ENCODE measurements around the gene PPP1R15B.
A peak's percentile ranks its signal among the peaks of the same experiment; 100 is the strongest.

PPP1R15B gene

GRCh38 chr1:204361781-204362180, 49.8 kb downstream of the PPP1R15B start:
- no peak for DNase-seq

GRCh38 chr1:204361341-204361771, 50.3 kb downstream of the PPP1R15B start:
- peak; percentile 72 for DNase-seq

GRCh38 chr1:204360314-204360713, 51.3 kb downstream of the PPP1R15B start:
- peak; percentile 60 for DNase-seq

DNA sequence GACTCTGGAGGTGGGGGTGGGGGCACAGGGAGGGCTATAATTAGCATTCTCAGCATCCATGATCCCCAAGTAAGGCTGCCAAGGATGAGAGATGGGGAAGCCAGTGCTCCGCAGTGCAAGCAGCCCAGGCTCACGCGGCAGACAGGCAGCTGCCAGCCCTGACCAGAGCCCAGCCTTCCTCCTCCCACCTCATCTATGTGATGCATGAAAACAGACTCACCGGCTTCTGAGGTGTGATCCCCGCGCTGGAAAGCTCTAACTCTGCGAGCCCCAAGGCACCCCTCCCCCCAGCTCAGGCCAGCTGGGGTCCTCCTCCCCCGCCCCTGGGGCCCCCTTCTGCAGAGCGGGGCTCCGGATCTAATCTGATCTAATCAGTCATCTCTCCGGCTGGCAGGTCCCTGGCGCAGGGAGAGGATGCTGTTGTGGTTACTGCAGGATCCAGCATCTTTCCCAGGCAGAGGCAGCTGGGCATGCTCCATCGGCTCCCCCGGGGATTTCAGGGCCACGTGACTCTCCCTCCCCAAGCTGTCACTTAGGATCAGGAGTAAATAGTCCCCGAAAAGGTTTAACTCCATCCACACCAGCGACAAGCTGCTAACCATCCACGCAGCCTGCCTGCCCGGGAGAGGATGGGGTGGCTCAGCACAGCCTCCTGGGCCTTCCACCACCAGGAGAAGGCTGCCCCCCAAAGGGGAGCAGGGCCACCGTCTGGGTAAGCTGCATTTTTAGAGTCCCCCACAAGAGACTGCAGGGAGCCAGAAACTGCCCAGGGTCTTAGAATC, 52.0 kb downstream of the PPP1R15B start, which contains the start of gene PLEKHA6:
Gene PLEKHA6 (minus strand): TSS at position 456 of the 782 bp plus-strand sequence. CDS start 86,202 bp downstream, outside the sequence.
- peak; percentile 64 for DNase-seq

DNA sequence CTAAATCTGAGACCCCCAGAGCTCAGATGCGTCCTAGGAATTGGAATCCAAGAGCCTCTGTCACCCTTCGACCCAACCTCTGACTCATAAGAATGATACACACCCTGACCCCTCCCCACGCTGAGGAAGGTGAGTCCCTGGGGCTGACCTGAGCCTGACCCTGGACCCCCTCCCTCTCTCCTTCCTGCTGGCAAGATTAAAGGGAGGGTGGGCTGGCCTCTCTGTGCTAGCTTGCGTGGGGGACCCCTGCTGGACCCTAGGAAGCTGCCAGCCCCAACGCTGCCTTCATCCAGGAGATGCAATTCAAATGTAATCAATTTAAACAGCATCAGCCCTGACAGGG, 52.5 kb downstream of the PPP1R15B start:
- no peak for DNase-seq

DNA sequence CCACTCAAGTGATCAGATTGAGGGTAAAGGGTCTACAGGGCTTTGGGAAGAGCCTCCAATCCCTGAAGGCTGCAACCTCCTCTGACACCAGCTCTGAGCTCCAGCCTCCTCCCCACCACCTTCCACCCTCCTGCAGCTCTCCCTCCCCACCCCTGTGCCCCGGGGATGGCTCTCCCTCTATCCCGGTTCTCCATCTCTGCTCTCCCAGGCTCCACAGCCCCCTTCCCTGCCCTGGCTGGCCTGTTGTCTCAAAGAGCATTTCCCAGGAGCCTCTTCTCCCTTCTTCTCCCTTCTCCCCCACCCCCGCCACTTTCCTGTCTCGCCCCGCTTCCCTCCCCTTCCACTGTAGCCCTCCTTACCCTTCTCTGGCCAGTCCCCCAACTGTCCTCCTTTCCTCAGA, 53.0 kb downstream of the PPP1R15B start:
- no peak for DNase-seq

- DNase-seq = no peak
Observed at GRCh38 chr1:204357551-204358490, 53.8 kb downstream of the PPP1R15B start.

DNA sequence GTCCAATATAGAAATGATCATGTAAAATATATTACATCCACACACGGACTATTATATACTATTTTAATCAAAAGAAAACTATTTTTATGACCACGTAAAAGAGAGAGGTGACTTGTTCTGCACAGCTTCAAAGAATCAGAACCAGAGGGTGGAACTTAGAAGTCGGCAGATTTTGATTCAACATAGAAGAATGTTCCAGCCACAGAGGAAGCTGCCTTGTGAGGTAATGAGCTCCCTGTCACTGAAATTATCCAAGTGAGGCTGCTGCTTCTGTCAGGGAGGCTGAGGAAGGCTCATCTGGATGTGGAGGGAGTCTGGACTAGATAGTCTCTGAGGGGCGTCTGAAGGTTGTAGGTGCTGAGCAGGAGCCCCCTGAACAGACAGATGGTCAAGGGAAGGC, 54.6 kb downstream of the PPP1R15B start:
- no peak for DNase-seq

- DNase-seq = no peak
Observed at GRCh38 chr1:204355913-204356312, 55.7 kb downstream of the PPP1R15B start.

DNA sequence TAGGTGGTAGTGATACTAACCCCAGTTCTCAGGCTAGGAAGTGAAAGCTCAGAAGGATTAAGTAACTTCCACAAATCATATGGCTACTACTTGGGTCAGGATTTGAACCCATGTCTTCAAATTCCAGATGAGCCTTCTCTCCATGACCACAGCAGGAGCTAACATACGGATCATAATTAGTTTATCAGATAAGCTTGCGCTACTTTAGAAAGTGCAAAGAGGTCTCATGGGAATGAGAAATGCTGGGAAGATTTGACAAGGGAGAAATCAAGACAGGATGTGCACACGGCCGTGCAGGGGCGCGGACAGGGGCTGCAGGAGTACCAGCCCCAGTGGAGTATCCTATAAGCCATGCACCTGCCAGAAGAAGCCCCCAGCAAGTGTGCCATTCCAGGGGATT, 57.0 kb downstream of the PPP1R15B start:
- no peak for DNase-seq

All from GDM1 (cell line).